ENCODE measurements around the gene HSD3B1.
"Not testable (repeated sequence)": the region's sequence is repeated elsewhere in the genome, so short reads cannot be mapped to it uniquely, and the experiment has no call there.

GRCh38 chr1:119552656-119553055 is 45.6 kb downstream of the HSD3B1 start:
- TF ChIP-seq CTCF (optimal IDR thresholded peaks at IDR 0.05 in 1 of 3, IDR thresholded peaks at IDR 0.05 in 1 of 3, conservative IDR thresholded peaks at IDR 0.05 in 1 of 3; ENCODE audit: extremely low read depth in 1 of 3, insufficient read depth in 2 of 3, low read length in 3 of 3); EZH2 (IDR thresholded peaks at IDR 0.05; ENCODE audit: low read length): not testable (repeated sequence)

All from keratinocyte (primary cell).